GM21825 (cell line): ENCODE data around the gene SEC14L2.
A peak's percentile ranks its signal among the peaks of the same experiment; 100 is the strongest.

ENCODE experiments used
- ATAC-seq: cut with Tn5 transposase; IDR thresholded peaks from one replicate; pipeline ENCODE4 v1.9.1; 2021; ENCODE audit warnings: mild to moderate bottlenecking, moderate library complexity; ENCODE audit not compliant: unreplicated experiment

SEC14L2 gene

GRCh38 chr22:30396871-30397655, at the start of gene SEC14L2:
Gene SEC14L2 (plus strand): TSS chr22:30397018. CDS start chr22:30397117, 99 bp downstream.
- no peak for ATAC-seq

DNA sequence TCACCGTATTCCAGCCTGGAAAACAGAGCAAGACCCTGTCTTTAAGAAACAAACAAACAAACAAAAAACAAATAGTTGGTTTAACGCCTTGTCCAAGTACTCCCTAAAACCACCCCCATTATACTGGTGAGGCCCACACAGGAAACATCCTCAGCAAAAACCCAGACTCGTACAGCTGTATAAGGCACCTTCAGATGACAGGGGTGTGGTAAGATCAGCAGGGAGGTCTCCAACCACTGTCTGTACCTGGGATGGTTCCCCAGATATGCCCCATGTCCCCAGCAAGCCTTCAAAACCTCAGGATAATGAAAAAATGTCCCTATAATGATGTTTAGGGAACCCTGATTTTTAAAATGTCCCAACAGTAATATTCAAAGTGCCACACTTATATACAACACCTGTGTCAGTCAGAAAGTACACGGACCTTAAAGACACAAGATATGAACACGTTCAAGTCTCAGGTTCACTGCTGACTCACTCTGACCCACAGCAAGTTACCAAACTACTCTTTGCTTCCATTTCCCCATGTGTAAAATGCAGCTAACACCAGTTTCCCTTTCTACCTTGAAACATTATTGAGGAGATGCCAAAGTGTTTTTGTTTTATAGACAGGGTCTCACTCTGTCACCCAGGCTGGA, 49.4 kb upstream of the SEC14L2 start:
- ATAC-seq: no peak

DNA sequence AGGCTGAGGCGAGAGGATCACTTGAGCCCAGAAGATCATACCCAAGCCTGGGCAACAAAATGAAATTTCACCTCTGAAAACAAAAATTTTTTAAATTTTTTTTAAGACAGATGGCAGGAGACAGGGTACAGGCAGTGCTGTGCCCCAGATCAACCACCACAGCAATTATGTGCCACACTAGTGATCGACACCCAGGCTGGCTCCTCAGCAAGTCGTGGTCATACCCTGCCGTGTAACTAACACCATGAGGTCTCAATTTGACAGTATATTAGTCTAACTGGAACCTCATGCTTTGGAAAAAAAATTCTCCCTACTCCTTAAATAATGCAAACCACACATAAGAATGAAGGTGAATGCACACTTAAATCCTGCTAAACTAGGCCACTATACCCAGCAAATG, 48.4 kb upstream of the SEC14L2 start:
- no peak for ATAC-seq

- ATAC-seq: no peak
These were observed 48.0 kb upstream of the SEC14L2 start for GRCh38 chr22:30348809-30349208.

- ATAC-seq: no peak
These were observed 45.6 kb upstream of the SEC14L2 start for GRCh38 chr22:30351226-30351625.

DNA sequence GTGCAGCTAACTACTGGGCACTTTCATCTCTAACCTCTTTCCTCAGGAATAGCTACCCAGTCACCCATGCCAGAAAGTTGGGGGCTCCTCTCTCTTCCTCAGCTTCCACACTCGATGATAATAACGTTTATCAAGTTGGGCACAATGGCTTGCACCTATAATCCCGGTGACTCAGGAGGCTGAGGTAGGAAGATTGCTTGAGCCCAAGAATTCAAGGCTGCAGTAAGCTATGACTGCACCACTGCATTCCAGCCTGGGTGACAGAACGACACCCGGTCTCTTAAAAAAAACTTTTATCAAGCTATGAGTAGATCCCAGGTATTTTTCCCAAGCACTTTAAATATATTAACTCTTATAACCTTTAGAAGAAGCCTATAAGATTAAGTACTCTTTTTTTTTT, 42.2 kb upstream of the SEC14L2 start:
- no peak for ATAC-seq

DNA sequence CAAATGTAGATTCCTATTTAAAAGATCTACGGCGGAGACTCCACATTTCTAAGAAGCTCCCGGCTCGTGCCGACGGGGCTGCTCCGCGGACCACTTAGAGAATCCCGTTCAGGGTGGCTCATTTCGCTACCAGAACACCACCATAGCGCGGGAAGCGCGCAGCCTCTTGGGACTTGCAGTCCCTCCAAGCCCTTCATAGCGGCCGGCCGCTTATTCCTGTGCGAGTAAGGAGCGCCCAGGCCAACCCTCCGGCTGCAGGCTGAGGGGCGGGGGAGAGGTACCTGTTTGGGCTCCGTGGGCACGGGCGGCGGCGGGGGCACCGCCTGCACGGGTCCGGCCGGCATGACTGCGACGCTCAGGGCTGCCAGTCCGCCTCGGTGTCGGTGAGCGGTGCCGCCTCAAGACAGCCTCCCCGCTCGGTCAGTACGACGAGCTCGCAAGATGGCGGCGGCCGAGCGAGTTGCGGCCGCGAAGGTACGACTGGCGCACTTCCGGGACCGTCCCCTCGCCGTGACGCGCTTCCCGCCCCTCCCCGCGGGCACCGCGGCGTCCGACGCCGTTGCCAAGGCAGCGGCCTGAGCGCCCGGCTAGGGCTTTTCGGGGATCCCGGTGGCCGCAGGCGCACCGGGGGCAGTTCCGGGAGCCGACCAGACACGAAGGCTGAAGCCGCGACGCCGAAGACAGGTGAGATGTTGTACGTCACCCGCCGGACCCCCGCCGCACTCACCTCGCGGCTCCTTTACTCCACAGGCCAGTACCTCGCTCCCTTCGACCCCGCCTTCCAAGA, 40.2 kb upstream of the SEC14L2 start, which contains the start of the genes CCDC157 and SF3A1:
TSS of gene CCDC157 (plus strand) at position 559 of the 787 bp plus-strand sequence. CDS start 8,994 bp downstream, outside the sequence.
TSS of gene SF3A1 (minus strand) at position 446 of the 787 bp plus-strand sequence. CDS start at position 344, 102 bp downstream.
- peak; percentile 87 for ATAC-seq

DNA sequence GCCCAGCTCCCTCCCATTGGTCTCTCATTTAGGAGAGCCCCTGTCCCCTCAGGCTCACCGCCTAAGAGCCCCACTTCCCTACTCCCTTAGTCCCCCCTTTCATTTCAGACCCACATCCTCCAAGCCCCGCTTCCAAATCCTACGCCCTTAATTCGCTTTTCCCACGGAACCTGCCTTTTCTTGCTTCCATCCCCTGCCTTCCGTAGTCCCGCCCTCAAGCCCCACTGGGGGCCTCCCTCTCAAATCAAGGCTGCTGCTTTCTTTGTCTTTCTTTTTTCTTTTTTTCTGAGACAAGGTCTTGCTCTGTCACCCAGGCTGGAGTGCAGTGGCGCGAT, 39.6 kb upstream of the SEC14L2 start:
- no peak for ATAC-seq

DNA sequence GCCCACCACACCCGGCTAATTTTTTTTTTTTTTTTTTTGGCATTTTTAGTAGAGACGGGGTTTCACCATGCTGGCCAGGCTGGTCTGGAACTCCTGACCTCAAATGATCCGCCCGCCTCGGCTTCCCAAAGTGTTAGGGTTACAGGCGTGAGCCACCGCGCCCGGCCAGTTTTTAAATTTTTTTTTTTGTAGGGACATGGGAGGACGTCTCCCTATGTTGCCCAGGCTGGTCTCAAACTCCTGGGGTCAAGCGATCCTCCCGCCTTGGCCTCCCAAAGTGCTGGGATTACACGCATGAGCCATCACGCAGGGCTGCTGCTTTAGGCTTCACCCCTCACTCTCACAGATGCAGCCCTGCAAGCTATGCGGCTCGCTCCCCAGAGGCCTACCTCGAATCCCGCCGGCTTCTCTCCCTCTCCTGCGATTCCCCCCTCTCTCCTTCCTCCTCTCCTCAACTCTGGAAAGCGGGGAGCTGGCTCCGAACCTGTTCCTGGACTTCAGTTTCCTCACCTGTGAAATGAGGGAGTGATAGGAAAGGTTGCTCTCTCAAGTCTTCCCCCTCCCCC, 39.1 kb upstream of the SEC14L2 start:
- ATAC-seq: no peak

DNA sequence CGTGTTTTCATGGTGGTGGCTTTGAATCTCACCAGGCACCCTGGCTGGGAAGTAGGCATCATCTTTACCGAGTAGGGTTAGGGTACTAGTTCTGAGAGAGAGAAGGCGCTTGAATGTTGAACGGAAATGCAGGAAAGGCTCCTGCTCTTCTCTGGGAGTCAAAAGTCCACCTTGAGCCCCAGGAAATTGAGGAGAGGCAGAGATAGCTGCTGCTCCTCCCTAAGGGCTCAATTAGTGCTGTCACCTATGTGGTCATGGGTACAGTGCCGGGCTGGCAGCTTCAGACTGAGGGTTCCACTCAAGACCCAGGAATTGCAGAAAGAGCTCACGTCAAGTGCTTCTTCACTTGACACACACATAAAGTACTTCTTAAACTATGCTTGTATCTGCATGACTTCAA, 38.3 kb upstream of the SEC14L2 start:
- ATAC-seq: no peak

DNA sequence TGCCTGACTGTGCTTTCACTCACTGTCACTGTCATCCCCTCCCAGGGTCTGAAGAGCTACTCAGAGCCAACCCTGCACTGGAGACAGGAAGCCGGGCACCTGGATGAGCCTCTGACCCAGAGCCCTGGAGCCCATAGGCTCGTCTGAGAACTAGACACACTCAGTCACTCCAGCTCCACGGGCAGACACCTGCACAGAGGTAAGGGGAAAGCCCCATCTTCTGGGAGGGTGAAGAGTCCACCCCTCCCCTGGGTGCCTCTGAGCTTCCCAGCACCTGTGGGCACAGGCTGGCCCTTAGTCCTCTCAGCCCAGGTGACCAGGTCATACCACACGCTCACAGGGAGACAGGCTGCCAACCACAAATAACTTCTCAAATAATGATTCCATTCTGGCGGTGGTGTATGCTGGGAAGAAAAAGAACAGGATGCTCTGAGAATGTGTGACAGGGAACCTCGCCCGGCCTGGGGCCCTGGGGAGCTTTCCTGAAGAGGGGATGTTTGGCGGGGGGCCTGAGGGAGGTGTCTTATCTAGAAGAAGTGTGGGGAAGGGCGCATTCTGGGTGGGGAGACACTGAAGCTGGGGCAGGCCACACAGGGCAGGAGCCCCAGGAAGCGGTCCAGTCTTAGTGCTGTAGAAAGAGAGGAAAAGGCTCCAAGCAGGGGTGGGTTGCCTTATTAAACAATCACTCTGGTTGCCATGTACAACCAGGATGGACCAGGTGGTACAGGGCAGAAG, 34.7 kb upstream of the SEC14L2 start:
- no peak for ATAC-seq

- no peak for ATAC-seq
These were observed 34.1 kb upstream of the SEC14L2 start for GRCh38 chr22:30362651-30363281.

DNA sequence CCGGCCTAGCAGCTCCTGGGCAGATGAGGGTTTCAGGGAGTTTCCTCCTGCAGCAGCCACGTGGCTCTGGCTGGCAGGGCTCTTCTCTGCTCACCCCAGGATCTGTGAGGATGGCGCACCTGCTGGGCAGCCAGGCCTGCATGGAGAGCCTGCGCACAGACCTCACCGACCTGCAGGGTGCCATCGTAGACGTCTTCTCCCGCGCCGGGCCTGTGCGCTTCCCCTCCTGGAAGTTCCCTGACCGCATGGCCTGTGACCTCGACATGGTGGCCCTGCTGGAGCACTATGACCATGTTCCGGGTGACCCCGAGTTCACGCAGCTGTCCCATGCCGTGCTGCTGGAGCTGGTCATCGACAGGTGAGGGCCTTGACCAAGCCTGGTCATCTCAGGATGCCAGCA, 30.9 kb upstream of the SEC14L2 start:
- ATAC-seq: no peak

DNA sequence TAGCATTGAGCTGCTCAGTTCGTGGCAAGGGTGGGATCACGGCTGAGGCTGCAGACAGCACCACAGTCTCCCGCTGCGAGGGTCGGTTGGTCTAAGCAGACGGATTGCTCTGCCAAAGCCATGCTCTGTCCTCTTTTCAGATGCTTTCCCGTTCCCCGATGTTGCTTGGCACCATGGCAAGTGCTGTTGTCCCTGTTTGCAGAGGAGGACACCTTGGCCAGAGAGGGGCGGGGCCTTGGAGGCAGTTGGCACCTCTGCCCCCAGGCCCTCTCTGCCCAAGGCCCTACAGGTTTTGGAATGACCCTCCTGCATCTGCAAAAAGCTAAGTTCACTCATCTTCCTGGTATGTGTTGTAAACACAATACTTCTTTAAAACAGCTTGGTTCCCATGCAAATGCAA, 28.4 kb upstream of the SEC14L2 start:
- no peak for ATAC-seq

DNA sequence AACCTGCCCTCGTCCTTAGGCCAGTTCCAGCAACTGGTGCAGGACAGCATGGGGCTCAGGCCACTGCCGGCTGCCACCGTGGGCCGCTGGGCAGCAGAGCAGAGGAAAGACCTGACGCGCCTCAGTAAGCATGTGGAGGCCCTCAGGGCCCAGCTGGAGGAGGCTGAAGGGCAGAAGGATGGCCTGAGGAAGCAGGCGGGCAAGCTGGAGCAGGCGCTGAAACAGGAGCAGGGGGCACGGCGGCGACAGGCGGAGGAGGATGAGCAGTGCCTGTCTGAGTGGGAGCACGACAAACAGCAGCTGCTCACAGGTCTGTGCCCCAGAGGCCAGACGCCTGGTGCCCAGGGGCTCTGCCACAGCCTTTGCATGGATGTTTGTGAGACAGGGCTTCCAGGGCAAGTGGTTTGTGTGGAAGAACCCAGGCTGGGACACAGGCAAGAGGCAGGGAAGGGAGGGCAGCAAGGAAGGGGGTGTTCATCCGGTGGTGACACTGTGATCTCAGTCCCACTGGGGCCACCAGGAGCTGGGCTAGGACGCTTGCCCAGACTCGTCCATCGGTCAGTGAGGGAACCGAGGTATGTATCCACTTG, 26.1 kb upstream of the SEC14L2 start:
- no peak for ATAC-seq

DNA sequence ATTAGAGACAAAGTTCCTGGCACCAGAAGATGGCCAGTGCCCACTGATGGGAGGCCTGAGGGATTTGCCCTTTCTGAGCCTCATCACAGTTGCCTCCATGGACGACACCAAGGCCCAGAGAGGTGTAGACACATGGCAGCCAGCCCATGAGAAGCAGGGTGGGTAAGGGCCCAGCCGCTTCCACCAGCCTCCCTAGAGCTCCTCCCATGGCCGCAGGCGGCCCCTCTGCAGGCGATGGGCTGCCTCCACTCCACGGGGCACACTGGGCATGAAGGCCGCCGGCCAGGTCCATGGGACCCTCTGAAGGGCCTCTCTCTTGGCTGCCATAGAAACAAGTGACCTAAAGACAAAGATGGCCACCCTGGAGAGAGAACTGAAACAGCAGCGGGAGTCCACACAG, 25.5 kb upstream of the SEC14L2 start:
- no peak for ATAC-seq

- ATAC-seq: no peak
These were observed 24.8 kb upstream of the SEC14L2 start for GRCh38 chr22:30371981-30372380.

DNA sequence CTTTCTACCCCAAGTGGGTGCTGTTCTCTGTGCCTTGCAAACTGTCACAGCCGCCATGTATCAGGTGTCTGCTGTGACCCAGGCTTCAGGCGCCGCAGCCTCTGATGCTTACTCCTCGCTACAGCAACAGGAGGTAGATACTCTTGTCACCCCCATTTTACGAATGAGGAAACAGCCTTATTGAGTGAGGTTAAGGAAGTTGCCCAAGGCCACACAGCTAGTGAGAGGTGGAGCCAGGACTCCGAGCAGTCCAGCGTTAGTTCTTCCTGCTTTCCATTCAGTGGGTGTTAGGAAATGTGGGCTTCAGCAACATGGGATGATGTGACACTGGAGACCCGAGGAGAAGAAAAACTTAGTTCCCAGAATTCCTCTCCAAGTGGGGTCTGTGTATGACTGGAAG, 23.9 kb upstream of the SEC14L2 start:
- no peak for ATAC-seq
